ENCODE results near the gene OLFML3. TPM values are rescaled to one million over a fixed set of nuclear protein-coding genes. Genes with fewer than 3 reads are reported as not detected.

OLFML3 gene
- total and polyA plus RNA-seq, 4 donors = 9.7 to 108 (median 19.5) TPM

DNA sequence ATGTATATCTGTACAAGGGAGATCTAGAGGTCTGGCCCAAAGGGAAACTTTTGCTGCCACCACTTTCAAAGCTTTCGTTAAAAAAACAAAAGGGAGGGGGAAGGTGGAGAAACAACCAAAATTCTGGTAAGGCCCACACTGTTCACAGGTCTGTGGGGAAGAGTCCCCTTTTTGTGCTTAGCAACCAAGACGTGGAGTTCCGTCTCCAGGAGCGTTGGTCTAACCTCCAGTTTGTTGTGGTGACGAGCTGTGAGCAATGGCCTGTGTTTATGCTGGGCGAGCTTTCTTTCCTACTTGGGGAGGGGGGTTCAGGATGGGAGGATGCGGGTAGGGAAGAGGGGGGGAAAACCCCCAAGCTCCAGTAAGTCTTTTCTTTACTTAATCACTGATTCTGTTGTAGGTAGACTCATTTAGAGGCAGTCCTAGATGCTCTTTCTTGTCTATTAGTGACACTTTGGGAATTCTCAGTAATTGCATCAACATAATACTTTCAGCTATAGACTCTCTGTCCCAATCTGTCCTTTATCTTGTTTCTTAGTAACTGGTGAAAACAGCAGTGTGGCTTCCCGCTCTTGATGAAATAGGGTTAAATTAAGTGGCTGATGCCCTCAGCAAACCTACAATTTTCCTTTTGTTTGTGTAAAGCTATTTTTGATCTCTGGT, 48.6 kb upstream of the OLFML3 start:
- Histone ChIP-seq H3K36me3 (ENCODE audit: control insufficient read depth in 4 of 4, insufficient read depth in 4 of 4, low read length in 4 of 4) (peaks cover 0 to 3% (median 0%) of the 10 kb centered on the region in 4 donors), H3K9me3 (ENCODE audit: control insufficient read depth in 4 of 4, insufficient read depth in 3 of 4, low read length in 3 of 4) (no peaks in the 10 kb centered on the region), H3K4me3 (peak overlapping the region; percentile 92), H3K4me1 (ENCODE audit: control insufficient read depth in 5 of 5, insufficient read depth in 5 of 5, low read length in 5 of 5) (peaks cover 0 to 25% (median 10%) of the 10 kb centered on the region in 5 donors), H3K27ac (ENCODE audit: low read depth in 1 of 2, low read length in 1 of 2) (peak overlapping the region; percentile 95 to 100), H3K27me3 (ENCODE audit: control insufficient read depth in 3 of 3, insufficient read depth in 3 of 3, low read length in 2 of 3) (no peaks in the 10 kb centered on the region), H3K9ac (ENCODE audit: insufficient read depth in 1 of 2, low read length in 2 of 2) (peak overlapping the region; percentile 83 to 97)
- 1% methylated on average over 8 of the region's 8 CpGs for WGBS, 2 donors
- DNase-seq (peak; percentile 81 to 88 (median 82)), ATAC-seq (ENCODE audit: insufficient read depth, low FRiP score) (no peak)
- TF ChIP-seq, protein P1, sequence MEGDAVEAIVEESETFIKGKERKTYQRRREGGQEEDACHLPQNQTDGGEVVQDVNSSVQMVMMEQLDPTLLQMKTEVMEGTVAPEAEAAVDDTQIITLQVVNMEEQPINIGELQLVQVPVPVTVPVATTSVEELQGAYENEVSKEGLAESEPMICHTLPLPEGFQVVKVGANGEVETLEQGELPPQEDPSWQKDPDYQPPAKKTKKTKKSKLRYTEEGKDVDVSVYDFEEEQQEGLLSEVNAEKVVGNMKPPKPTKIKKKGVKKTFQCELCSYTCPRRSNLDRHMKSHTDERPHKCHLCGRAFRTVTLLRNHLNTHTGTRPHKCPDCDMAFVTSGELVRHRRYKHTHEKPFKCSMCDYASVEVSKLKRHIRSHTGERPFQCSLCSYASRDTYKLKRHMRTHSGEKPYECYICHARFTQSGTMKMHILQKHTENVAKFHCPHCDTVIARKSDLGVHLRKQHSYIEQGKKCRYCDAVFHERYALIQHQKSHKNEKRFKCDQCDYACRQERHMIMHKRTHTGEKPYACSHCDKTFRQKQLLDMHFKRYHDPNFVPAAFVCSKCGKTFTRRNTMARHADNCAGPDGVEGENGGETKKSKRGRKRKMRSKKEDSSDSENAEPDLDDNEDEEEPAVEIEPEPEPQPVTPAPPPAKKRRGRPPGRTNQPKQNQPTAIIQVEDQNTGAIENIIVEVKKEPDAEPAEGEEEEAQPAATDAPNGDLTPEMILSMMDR (IDR thresholded peaks at IDR 0.05; ENCODE audit: control extremely low read depth, extremely low read depth) = no peak

GRCh38 chr1:113931451-113931851, 47.8 kb upstream of the OLFML3 start:
- peaks cover 0 to 3% (median 0%) of the 10 kb centered on the region in 4 donors for H3K36me3 ChIP-seq (ENCODE audit: control insufficient read depth in 4 of 4, insufficient read depth in 4 of 4, low read length in 4 of 4)
- H3K9me3 ChIP-seq (ENCODE audit: control insufficient read depth in 4 of 4, insufficient read depth in 3 of 4, low read length in 3 of 4) = no peaks in the 10 kb centered on the region
- peak overlapping the region in 1 of 2 donors; percentile 35 for H3K9ac ChIP-seq (ENCODE audit: insufficient read depth in 1 of 2, low read length in 2 of 2)
- TF ChIP-seq, protein P1 (IDR thresholded peaks at IDR 0.05; ENCODE audit: control extremely low read depth, extremely low read depth) = no peak
- no peak overlapping the region for H3K27ac ChIP-seq (ENCODE audit: low read depth in 1 of 2, low read length in 1 of 2)
- DNase-seq (peak in 1 of 3 donors; percentile 40), ATAC-seq (ENCODE audit: insufficient read depth, low FRiP score) (no peak)
- no peak overlapping the region for H3K4me3 ChIP-seq
- WGBS, 2 donors = 9 to 14% methylated on average over 3 of the region's 3 CpGs
- H3K27me3 ChIP-seq (ENCODE audit: control insufficient read depth in 3 of 3, insufficient read depth in 3 of 3, low read length in 2 of 3) = no peaks in the 10 kb centered on the region
- peaks cover 0 to 25% (median 10%) of the 10 kb centered on the region in 5 donors for H3K4me1 ChIP-seq (ENCODE audit: control insufficient read depth in 5 of 5, insufficient read depth in 5 of 5, low read length in 5 of 5)

- TF ChIP-seq, protein P1 (IDR thresholded peaks at IDR 0.05; ENCODE audit: control extremely low read depth, extremely low read depth) = no peak
- no peaks in the 10 kb centered on the region for H3K9me3 ChIP-seq (ENCODE audit: control insufficient read depth in 4 of 4, insufficient read depth in 3 of 4, low read length in 3 of 4)
- H3K27me3 ChIP-seq (ENCODE audit: control insufficient read depth in 3 of 3, insufficient read depth in 3 of 3, low read length in 2 of 3) = no peaks in the 10 kb centered on the region
- H3K36me3 ChIP-seq (ENCODE audit: control insufficient read depth in 4 of 4, insufficient read depth in 4 of 4, low read length in 4 of 4) = peaks cover 0 to 3% (median 0%) of the 10 kb centered on the region in 4 donors
- ATAC-seq (ENCODE audit: insufficient read depth, low FRiP score) (no peak), DNase-seq (no peak)
- H3K4me3 ChIP-seq = no peak overlapping the region
- no peak overlapping the region for H3K27ac ChIP-seq (ENCODE audit: low read depth in 1 of 2, low read length in 1 of 2)
- peaks cover 7 to 21% (median 10%) of the 10 kb centered on the region in 5 donors for H3K4me1 ChIP-seq (ENCODE audit: control insufficient read depth in 5 of 5, insufficient read depth in 5 of 5, low read length in 5 of 5)
- no peak overlapping the region for H3K9ac ChIP-seq (ENCODE audit: insufficient read depth in 1 of 2, low read length in 2 of 2)
Observed at GRCh38 chr1:113934006-113934405, 45.3 kb upstream of the OLFML3 start.
